Left lung (tissue), 10 donors: ENCODE data around the gene NEGR1. TPM values are rescaled to one million over a fixed set of nuclear protein-coding genes. Genes with fewer than 3 reads are reported as not detected.

Experiments
- ATAC-seq: fragments of 200-7000 bp; cut with Tn5 transposase; one replicate; pipeline ENCODE4 v1.9.1; 2020; ENCODE audit warnings: moderate library complexity
- DNase-seq, 4 donors: peaks; one replicate each; pipeline ENCODE4 v3.0.0-alpha.2; 2013 to 2020
- H3K27ac ChIP-seq, 2 donors: fragments of 200-600 bp; sonication (generic) in 1 of 2; one replicate each; pipeline versions ENCODE4 v1.5.0 to v1.8.0; 2020 to 2021
- H3K27me3 ChIP-seq, 2 donors: fragments of 200-600 bp; sonication (generic) in 1 of 2; one replicate each; pipeline versions ENCODE4 v1.5.0 to v1.8.0; 2020 to 2021
- H3K36me3 ChIP-seq, 2 donors: fragments of 200-600 bp; sonication (generic) in 1 of 2; one replicate each; pipeline versions ENCODE4 v1.5.0 to v1.8.0; 2020 to 2021
- H3K4me1 ChIP-seq, 2 donors: fragments of 200-600 bp; one replicate each; pipeline ENCODE4 v1.8.0; 2021
- H3K4me3 ChIP-seq, 2 donors: fragments of 200-600 bp; sonication (generic) in 1 of 2; one replicate each; pipeline versions ENCODE4 v1.5.0 to v1.8.0; 2020 to 2021; ENCODE audit warnings: mild to moderate bottlenecking in 1 of 2
- H3K9me3 ChIP-seq, 2 donors: fragments of 200-600 bp; sonication (generic) in 1 of 2; one replicate each; pipeline versions ENCODE4 v1.5.0 to v1.8.0; 2020 to 2021
- intact Hi-C, 2 donors: fragments of 100-400 bp; cut with DNase I; formaldehyde crosslinking; loops; one replicate each; pipeline versions ENCODE4 v1.11.2 to v1.14.2; 2022
- polyA plus RNA-seq, 6 donors: library from polyadenylated mRNA; unstranded; fragments of 120-200 nt; gene quantifications; one replicate each; pipeline ENCODE4 v1.2.1, GENCODE V29; 2013; ENCODE audit not compliant: insufficient read length in 6 of 6
- total RNA-seq, 2 donors: library from RNA; stranded (reverse); fragmentation: NEBNext Ultra II Directional; extraction: Animal tissue kit (Norgen Biotek cat#: 25700); gene quantifications; one replicate each; pipeline ENCODE4 v1.2.1, GENCODE V29; 2021
- TF ChIP-seq, protein P1 (sequence below), 2 donors: fragments of 200-600 bp; sonication (generic) in 1 of 2; IDR thresholded peaks; one replicate each; pipeline versions ENCODE4 v1.5.0 to v1.8.0; 2021; ENCODE audit warnings: antibody characterized with exemption in 2 of 2
- donor health status: DM: no; HTN: yes; CAD: no.
- donor health status: DM: no; HTN: no; CAD: no.

The NEGR1 gene
- total and polyA plus RNA-seq, 8 donors: 2.4 to 5.7 (median 3.5) TPM

GRCh38 chr1:71721532-71721931 lies 560.8 kb downstream of the NEGR1 start:
- H3K27me3 ChIP-seq: no peaks in the 10 kb centered on the region
- ATAC-seq: no peak
- no peaks in the 10 kb centered on the region for H3K9me3 ChIP-seq
- no peaks in the 10 kb centered on the region for H3K36me3 ChIP-seq
- no peak overlapping the region for H3K27ac ChIP-seq
- no peak for DNase-seq
- no peak overlapping the region for H3K4me3 ChIP-seq
- H3K4me1 ChIP-seq: no peaks in the 10 kb centered on the region
- TF ChIP-seq, protein P1, sequence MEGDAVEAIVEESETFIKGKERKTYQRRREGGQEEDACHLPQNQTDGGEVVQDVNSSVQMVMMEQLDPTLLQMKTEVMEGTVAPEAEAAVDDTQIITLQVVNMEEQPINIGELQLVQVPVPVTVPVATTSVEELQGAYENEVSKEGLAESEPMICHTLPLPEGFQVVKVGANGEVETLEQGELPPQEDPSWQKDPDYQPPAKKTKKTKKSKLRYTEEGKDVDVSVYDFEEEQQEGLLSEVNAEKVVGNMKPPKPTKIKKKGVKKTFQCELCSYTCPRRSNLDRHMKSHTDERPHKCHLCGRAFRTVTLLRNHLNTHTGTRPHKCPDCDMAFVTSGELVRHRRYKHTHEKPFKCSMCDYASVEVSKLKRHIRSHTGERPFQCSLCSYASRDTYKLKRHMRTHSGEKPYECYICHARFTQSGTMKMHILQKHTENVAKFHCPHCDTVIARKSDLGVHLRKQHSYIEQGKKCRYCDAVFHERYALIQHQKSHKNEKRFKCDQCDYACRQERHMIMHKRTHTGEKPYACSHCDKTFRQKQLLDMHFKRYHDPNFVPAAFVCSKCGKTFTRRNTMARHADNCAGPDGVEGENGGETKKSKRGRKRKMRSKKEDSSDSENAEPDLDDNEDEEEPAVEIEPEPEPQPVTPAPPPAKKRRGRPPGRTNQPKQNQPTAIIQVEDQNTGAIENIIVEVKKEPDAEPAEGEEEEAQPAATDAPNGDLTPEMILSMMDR (IDR thresholded peaks at IDR 0.05): no peak
- intact Hi-C loops: no loop called here

DNA sequence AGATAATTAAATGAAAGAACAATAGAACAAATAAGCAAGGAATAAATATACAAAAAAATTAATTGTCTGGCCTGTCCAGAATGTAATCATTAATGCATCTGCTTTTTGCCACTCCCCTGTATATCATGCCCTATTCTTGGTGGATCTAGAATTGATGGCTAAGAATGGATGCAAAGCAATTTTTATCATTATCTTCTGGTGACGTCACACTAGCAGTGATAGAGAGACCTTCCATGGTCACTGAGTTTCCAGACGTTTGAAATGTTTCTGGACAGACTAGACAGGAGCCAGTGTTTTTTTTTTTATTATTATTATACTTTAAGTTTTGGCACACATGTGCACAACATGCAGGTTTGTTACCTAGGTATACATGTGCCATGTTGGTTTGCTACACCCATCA lies 563.0 kb downstream of the NEGR1 start:
- H3K36me3 ChIP-seq: no peaks in the 10 kb centered on the region
- peaks cover 0 to 20% of the 10 kb centered on the region in 2 donors for H3K9me3 ChIP-seq
- DNase-seq (no peak), ATAC-seq (no peak)
- intact Hi-C loops: no loop called here
- TF ChIP-seq, protein P1 (IDR thresholded peaks at IDR 0.05): no peak
- H3K27me3 ChIP-seq: no peaks in the 10 kb centered on the region
- no peak overlapping the region for H3K27ac ChIP-seq
- H3K4me3 ChIP-seq: no peak overlapping the region
- no peaks in the 10 kb centered on the region for H3K4me1 ChIP-seq

DNA sequence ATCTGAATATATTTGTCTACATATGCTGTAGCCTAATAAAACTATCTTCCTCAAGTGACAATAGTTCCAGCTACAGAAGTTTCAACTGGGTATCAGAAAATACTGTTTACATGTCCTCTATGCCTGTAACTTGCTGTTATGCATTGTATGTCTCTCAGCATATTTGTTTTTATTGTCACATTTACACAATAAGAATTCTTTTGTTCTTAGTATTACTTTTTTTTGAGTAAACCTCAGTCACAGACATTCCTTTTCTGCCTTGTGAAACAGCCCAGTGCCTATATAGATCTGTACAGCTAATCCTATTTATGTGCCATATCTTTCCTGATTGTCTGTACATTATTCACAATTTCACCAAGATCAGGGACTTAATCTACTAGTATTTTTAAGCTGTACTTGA lies 565.2 kb downstream of the NEGR1 start:
- H3K36me3 ChIP-seq: no peaks in the 10 kb centered on the region
- ATAC-seq (no peak), DNase-seq (no peak)
- TF ChIP-seq, protein P1 (IDR thresholded peaks at IDR 0.05): no peak
- H3K9me3 ChIP-seq: peaks cover 0 to 20% of the 10 kb centered on the region in 2 donors
- no peaks in the 10 kb centered on the region for H3K27me3 ChIP-seq
- no peak overlapping the region for H3K27ac ChIP-seq
- H3K4me1 ChIP-seq: no peaks in the 10 kb centered on the region
- intact Hi-C loops: no loop called here
- no peak overlapping the region for H3K4me3 ChIP-seq

GRCh38 chr1:71711456-71711855 lies 570.9 kb downstream of the NEGR1 start:
- intact Hi-C loops: no loop called here
- DNase-seq: no peak
- Histone ChIP-seq H3K4me3 (no peak overlapping the region), H3K27me3 (no peaks in the 10 kb centered on the region), H3K27ac (no peak overlapping the region), H3K36me3 (no peaks in the 10 kb centered on the region), H3K4me1 (no peaks in the 10 kb centered on the region), H3K9me3 (peaks cover 0 to 29% of the 10 kb centered on the region in 2 donors)
- no peak for ATAC-seq
- TF ChIP-seq, protein P1 (IDR thresholded peaks at IDR 0.05): no peak

DNA sequence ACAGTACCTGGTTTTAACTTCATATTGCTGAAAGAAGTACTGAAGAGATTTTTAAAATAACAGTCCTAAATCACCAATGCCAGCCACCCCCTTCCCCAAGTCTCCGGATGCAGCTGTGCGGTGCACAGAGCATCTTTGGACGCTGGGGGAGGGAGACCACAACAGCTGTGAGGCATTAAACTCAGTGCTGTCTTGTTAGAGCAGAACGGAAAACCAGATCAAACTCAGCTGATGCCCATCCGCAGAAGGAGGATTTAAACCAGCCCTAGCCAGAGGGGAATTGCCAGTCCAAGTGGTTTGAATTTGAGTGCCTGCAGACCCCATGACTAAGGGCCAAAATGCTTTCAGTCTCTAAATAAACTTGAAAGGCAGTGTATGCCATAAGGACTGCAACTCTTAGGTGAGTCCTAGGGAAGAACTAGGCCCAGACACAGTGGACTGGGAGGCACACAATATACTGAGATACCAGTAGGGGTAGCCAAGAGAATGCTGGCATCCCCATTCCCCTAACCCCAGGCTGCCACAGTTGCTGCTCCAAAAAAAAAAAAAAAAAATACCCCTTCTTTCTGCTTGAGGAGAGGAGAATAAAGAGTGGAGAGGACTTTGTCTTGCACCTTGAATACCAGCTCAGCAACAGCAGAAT lies 576.2 kb downstream of the NEGR1 start:
- Histone ChIP-seq H3K4me3 (no peak overlapping the region), H3K9me3 (peaks cover 0 to 24% of the 10 kb centered on the region in 2 donors), H3K36me3 (no peaks in the 10 kb centered on the region), H3K4me1 (no peaks in the 10 kb centered on the region), H3K27me3 (no peaks in the 10 kb centered on the region), H3K27ac (no peak overlapping the region)
- peak in 1 of 4 donors; percentile 5 for DNase-seq
- ATAC-seq: no peak
- TF ChIP-seq, protein P1 (IDR thresholded peaks at IDR 0.05): no peak
- intact Hi-C loops: no loop called here
